Gastrocnemius medialis (tissue), 4 donors: ENCODE data around the gene CTTNBP2. TPM values are rescaled to one million over a fixed set of nuclear protein-coding genes. Genes with fewer than 3 reads are reported as not detected.

ENCODE experiments used
- ATAC-seq, 2 donors: fragments of 150-250 bp; one replicate each; pipeline ENCODE4 v1.9.1; 2016
- DNase-seq, 2 donors: peaks; one replicate each; pipeline ENCODE4 v3.0.0-alpha.2; 2019
- H3K27ac ChIP-seq, 4 donors: fragments of 200-600 bp; sonication (generic); 1 replicate in 1 of 4; 2 replicates in 3 of 4; pipeline ENCODE4 v1.5.1; 2016 to 2018; ENCODE audit warnings: mild to moderate bottlenecking in 2 of 4, moderate library complexity in 1 of 4
- H3K27me3 ChIP-seq, 3 donors: fragments of 200-600 bp; sonication (generic) in 2 of 3; 1 replicate in 1 of 3; 2 replicates in 2 of 3; pipeline versions ENCODE4 v1.5.1 to v1.6.0; 2016 to 2019; ENCODE audit warnings: mild to moderate bottlenecking in 1 of 3, moderate library complexity in 1 of 3
- H3K36me3 ChIP-seq, 2 donors: fragments of 200-600 bp; sonication (generic) in 1 of 2; one replicate each; pipeline ENCODE4 v1.5.1; 2017 to 2018
- H3K4me1 ChIP-seq, 2 donors: fragments of 200-600 bp; sonication (generic) in 1 of 2; one replicate each; pipeline ENCODE4 v1.5.1; 2016 to 2017; ENCODE audit warnings: mild to moderate bottlenecking in 2 of 2
- H3K4me3 ChIP-seq, 4 donors: fragments of 200-600 bp; sonication (generic) in 3 of 4; 1 replicate in 1 of 4; 2 replicates in 3 of 4; pipeline ENCODE4 v1.5.1; 2016 to 2019; ENCODE audit warnings: mild to moderate bottlenecking in 2 of 4
- H3K9me3 ChIP-seq, 3 donors: fragments of 200-600 bp; sonication (generic) in 2 of 3; 1 replicate in 1 of 3; 2 replicates in 2 of 3; pipeline ENCODE4 v1.5.1; 2016 to 2019
- POLR2A ChIP-seq, 2 donors: fragments of 450-650 bp; IDR thresholded peaks; one replicate each; pipeline ENCODE4 v1.6.1; 2017; ENCODE audit warnings: antibody characterized with exemption in 2 of 2, mild to moderate bottlenecking in 2 of 2, moderate library complexity in 2 of 2
- in situ Hi-C, 4 donors: fragments of 200-750 bp; cut with MboI; loops; one replicate each; pipeline versions ENCODE4 v1.15.0 to v1.8.0; 2017; ENCODE audit warnings: low sequenced_read_pairs in 4 of 4
- intact Hi-C: fragments of 100-400 bp; cut with DNase I; formaldehyde crosslinking; loops from one replicate; pipeline ENCODE4 v1.15.1; 2023; ENCODE audit warnings: low total_unique reads
- total RNA-seq, 4 donors: library from RNA; depleted of rRNA; stranded (reverse); fragments of >200 nt; gene quantifications; one replicate each; pipeline versions ENCODE4 v1.1.0 to v1.2.3, GENCODE V29; 2016
- TF ChIP-seq, protein P1 (sequence below), 5 experiments: fragments of 450-650 bp in 3 of 5; fragments of 200-600 bp in 2 of 5; sonication (generic) in 2 of 5; IDR thresholded peaks in 4 of 5; conservative IDR thresholded peaks in 1 of 5; 1 replicate in 4 of 5; 2 replicates in 1 of 5; pipeline ENCODE4 v1.5.1; 2016 to 2019; ENCODE audit warnings: antibody characterized with exemption in 5 of 5, mild to moderate bottlenecking in 3 of 5, moderate library complexity in 3 of 5

The CTTNBP2 gene
- total RNA-seq, 4 donors from 2014 or later, result 0.49 to 1.8 (median 1.5) TPM

- intact Hi-C loops, result no loop called here
- Histone ChIP-seq H3K36me3 (no peaks in the 10 kb centered on the region), H3K27ac (no peak overlapping the region), H3K4me3 (no peak overlapping the region), H3K27me3 (no peaks in the 10 kb centered on the region), H3K4me1 (no peaks in the 10 kb centered on the region), H3K9me3 (no peaks in the 10 kb centered on the region)
- DNase-seq (no peak), ATAC-seq (no peak)
- TF ChIP-seq, protein P1, sequence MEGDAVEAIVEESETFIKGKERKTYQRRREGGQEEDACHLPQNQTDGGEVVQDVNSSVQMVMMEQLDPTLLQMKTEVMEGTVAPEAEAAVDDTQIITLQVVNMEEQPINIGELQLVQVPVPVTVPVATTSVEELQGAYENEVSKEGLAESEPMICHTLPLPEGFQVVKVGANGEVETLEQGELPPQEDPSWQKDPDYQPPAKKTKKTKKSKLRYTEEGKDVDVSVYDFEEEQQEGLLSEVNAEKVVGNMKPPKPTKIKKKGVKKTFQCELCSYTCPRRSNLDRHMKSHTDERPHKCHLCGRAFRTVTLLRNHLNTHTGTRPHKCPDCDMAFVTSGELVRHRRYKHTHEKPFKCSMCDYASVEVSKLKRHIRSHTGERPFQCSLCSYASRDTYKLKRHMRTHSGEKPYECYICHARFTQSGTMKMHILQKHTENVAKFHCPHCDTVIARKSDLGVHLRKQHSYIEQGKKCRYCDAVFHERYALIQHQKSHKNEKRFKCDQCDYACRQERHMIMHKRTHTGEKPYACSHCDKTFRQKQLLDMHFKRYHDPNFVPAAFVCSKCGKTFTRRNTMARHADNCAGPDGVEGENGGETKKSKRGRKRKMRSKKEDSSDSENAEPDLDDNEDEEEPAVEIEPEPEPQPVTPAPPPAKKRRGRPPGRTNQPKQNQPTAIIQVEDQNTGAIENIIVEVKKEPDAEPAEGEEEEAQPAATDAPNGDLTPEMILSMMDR (IDR thresholded peaks at IDR 0.05 in 4 of 5, conservative IDR thresholded peaks at IDR 0.05 in 1 of 5), result no peak
- no peak for TF ChIP-seq POLR2A (IDR thresholded peaks at IDR 0.05)
- in situ Hi-C loops, result no loop called here
Observed at GRCh38 chr7:117675497-117676435, 197.5 kb downstream of the CTTNBP2 start.

GRCh38 chr7:117674617-117675016, 198.6 kb downstream of the CTTNBP2 start:
- H3K27me3 ChIP-seq, result no peaks in the 10 kb centered on the region
- no peaks in the 10 kb centered on the region for H3K4me1 ChIP-seq
- no peak for DNase-seq
- no peaks in the 10 kb centered on the region for H3K9me3 ChIP-seq
- in situ Hi-C loops, result no loop called here
- H3K36me3 ChIP-seq, result no peaks in the 10 kb centered on the region
- intact Hi-C loops, result no loop called here
- TF ChIP-seq, protein P1 (IDR thresholded peaks at IDR 0.05 in 4 of 5, conservative IDR thresholded peaks at IDR 0.05 in 1 of 5), result no peak
- TF ChIP-seq POLR2A (IDR thresholded peaks at IDR 0.05), result no peak
- no peak for ATAC-seq
- no peak overlapping the region for H3K27ac ChIP-seq
- H3K4me3 ChIP-seq, result no peak overlapping the region

DNA sequence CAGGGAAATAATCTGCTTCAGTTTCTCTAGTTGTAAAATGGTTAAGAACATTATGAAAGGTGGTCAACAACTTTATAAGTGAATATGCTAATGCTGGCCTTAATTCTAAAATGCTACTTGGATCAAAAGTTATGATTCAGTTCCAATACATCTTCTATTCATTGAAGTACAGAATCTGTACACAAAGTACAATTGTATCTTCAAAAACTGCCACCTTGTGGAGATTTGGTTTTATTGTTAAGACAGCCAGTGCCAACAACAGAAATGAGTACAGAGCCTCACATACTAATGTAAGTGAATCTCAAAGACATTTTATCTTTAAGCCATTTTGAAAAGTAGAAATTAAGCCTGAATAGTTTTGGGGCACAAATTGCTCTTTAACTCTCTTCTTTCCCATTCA, 199.4 kb downstream of the CTTNBP2 start:
- no peak for DNase-seq
- no peaks in the 10 kb centered on the region for H3K36me3 ChIP-seq
- in situ Hi-C loops, result no loop called here
- no peak overlapping the region for H3K27ac ChIP-seq
- H3K27me3 ChIP-seq, result no peaks in the 10 kb centered on the region
- no peak overlapping the region for H3K4me3 ChIP-seq
- H3K4me1 ChIP-seq, result no peaks in the 10 kb centered on the region
- no peak for ATAC-seq
- no peaks in the 10 kb centered on the region for H3K9me3 ChIP-seq
- intact Hi-C loops, result no loop called here
- TF ChIP-seq, protein P1 (IDR thresholded peaks at IDR 0.05 in 4 of 5, conservative IDR thresholded peaks at IDR 0.05 in 1 of 5), result no peak
- TF ChIP-seq POLR2A (IDR thresholded peaks at IDR 0.05), result no peak

GRCh38 chr7:117673367-117673766, 199.9 kb downstream of the CTTNBP2 start:
- in situ Hi-C loops (no loop called here), intact Hi-C loops (no loop called here)
- no peaks in the 10 kb centered on the region for H3K4me1 ChIP-seq
- no peaks in the 10 kb centered on the region for H3K9me3 ChIP-seq
- no peak overlapping the region for H3K27ac ChIP-seq
- TF ChIP-seq, protein P1 (IDR thresholded peaks at IDR 0.05 in 4 of 5, conservative IDR thresholded peaks at IDR 0.05 in 1 of 5), result no peak
- TF ChIP-seq POLR2A (IDR thresholded peaks at IDR 0.05), result no peak
- no peaks in the 10 kb centered on the region for H3K36me3 ChIP-seq
- no peak overlapping the region for H3K4me3 ChIP-seq
- DNase-seq, result no peak
- no peak for ATAC-seq
- H3K27me3 ChIP-seq, result no peaks in the 10 kb centered on the region
